Peyer's patch (tissue), 4 donors: ENCODE data around the gene HTT. TPM values are rescaled to one million over a fixed set of nuclear protein-coding genes. Genes with fewer than 3 reads are reported as not detected.

Source experiments
- DNase-seq, 3 donors: peaks; one replicate each; pipeline ENCODE4 v3.0.0-alpha.2; 2017 to 2019
- H3K27ac ChIP-seq, 4 donors: fragments of 200-600 bp; sonication (generic); one replicate each; pipeline ENCODE4 v1.5.1; 2016 to 2019
- H3K27me3 ChIP-seq, 2 donors: fragments of 200-600 bp; sonication (generic); one replicate each; pipeline ENCODE4 v1.5.1; 2019
- H3K36me3 ChIP-seq, 3 donors: fragments of 200-600 bp; sonication (generic); one replicate each; pipeline ENCODE4 v1.5.1; 2016 to 2019
- H3K4me1 ChIP-seq, 4 donors: fragments of 200-600 bp; sonication (generic); one replicate each; pipeline ENCODE4 v1.5.1; 2016 to 2019
- H3K4me3 ChIP-seq, 4 donors: fragments of 200-600 bp; sonication (generic); 1 replicate in 3 of 4; 2 replicates in 1 of 4; pipeline ENCODE4 v1.5.1; 2016 to 2019; ENCODE audit warnings: mild to moderate bottlenecking in 1 of 4
- H3K9me3 ChIP-seq, 4 donors: fragments of 200-600 bp; sonication (generic); one replicate each; pipeline ENCODE4 v1.5.1; 2016 to 2019; ENCODE audit warnings: mild to moderate bottlenecking in 1 of 4
- POLR2A ChIP-seq, 2 donors: fragments of 450-650 bp; IDR thresholded peaks; one replicate each; pipeline ENCODE4 v1.5.1; 2017; ENCODE audit warnings: antibody characterized with exemption in 2 of 2, mild to moderate bottlenecking in 2 of 2, moderate library complexity in 2 of 2
- total RNA-seq, 4 donors: library from RNA; depleted of rRNA; stranded (reverse); fragments of >200 nt; gene quantifications; one replicate each; pipeline ENCODE4 v1.1.0, GENCODE V29; 2016
- TF ChIP-seq, protein P1 (sequence below), 6 experiments: fragments of 450-650 bp in 4 of 6; fragments of 200-600 bp in 2 of 6; sonication (generic) in 1 of 6; IDR thresholded peaks; one replicate each; pipeline ENCODE4 v1.5.1; 2017 to 2019; ENCODE audit warnings: antibody characterized with exemption in 6 of 6, mild to moderate bottlenecking in 3 of 6, moderate library complexity in 1 of 6

HTT gene
- total RNA-seq, 4 donors from 2014 or later, result 62.3 to 133 (median 113) TPM

DNA sequence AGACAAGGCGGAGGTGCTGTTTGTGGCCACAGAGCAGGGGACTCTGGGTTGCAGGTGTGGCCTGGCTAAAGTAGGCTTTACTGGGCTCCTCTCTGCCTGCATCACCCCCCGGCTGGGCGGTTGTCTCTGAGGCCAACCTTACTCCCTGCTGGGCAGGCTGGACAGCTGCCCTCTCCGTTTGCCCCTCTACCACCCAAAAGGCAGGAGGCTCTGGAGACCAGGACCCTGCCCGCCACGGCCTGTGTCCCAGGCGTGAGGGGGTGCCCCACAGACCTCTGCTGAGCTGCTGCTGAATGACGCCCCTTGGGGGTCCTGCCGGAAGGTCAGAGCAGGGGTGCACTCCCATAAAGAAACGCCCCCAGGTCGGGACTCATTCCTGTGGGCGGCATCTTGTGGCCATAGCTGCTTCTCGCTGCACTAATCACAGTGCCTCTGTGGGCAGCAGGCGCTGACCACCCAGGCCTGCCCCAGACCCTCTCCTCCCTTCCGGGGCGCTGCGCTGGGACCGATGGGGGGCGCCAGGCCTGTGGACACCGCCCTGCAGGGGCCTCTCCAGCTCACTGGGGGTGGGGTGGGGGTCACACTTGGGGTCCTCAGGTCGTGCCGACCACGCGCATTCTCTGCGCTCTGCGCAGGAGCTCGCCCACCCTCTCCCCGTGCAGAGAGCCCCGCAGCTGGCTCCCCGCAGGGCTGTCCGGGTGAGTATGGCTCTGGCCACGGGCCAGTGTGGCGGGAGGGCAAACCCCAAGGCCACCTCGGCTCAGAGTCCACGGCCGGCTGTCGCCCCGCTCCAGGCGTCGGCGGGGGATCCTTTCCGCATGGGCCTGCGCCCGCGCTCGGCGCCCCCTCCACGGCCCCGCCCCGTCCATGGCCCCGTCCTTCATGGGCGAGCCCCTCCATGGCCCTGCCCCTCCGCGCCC, 1.1 kb upstream of the HTT start:
- H3K4me1 ChIP-seq, result peaks cover 0 to 22% (median 11%) of the 10 kb centered on the region in 4 donors

DNA sequence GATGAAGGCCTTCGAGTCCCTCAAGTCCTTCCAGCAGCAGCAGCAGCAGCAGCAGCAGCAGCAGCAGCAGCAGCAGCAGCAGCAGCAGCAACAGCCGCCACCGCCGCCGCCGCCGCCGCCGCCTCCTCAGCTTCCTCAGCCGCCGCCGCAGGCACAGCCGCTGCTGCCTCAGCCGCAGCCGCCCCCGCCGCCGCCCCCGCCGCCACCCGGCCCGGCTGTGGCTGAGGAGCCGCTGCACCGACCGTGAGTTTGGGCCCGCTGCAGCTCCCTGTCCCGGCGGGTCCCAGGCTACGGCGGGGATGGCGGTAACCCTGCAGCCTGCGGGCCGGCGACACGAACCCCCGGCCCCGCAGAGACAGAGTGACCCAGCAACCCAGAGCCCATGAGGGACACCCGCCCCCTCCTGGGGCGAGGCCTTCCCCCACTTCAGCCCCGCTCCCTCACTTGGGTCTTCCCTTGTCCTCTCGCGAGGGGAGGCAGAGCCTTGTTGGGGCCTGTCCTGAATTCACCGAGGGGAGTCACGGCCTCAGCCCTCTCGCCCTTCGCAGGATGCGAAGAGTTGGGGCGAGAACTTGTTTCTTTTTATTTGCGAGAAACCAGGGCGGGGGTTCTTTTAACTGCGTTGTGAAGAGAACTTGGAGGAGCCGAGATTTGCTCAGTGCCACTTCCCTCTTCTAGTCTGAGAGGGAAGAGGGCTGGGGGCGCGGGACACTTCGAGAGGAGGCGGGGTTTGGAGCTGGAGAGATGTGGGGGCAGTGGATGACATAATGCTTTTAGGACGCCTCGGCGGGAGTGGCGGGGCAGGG, 568 bp downstream of the HTT start:
- TF ChIP-seq POLR2A (IDR thresholded peaks at IDR 0.05), result peak in 1 of 2 donors; percentile 32
- TF ChIP-seq, protein P1, sequence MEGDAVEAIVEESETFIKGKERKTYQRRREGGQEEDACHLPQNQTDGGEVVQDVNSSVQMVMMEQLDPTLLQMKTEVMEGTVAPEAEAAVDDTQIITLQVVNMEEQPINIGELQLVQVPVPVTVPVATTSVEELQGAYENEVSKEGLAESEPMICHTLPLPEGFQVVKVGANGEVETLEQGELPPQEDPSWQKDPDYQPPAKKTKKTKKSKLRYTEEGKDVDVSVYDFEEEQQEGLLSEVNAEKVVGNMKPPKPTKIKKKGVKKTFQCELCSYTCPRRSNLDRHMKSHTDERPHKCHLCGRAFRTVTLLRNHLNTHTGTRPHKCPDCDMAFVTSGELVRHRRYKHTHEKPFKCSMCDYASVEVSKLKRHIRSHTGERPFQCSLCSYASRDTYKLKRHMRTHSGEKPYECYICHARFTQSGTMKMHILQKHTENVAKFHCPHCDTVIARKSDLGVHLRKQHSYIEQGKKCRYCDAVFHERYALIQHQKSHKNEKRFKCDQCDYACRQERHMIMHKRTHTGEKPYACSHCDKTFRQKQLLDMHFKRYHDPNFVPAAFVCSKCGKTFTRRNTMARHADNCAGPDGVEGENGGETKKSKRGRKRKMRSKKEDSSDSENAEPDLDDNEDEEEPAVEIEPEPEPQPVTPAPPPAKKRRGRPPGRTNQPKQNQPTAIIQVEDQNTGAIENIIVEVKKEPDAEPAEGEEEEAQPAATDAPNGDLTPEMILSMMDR (IDR thresholded peaks at IDR 0.05), result no peak
- Histone ChIP-seq H3K4me3 (peak overlapping the region; percentile 74 to 95 (median 86)), H3K4me1 (peaks cover 0 to 25% (median 13%) of the 10 kb centered on the region in 4 donors), H3K9me3 (no peaks in the 10 kb centered on the region), H3K27me3 (no peaks in the 10 kb centered on the region), H3K27ac (peak overlapping the region; percentile 89 to 98 (median 92)), H3K36me3 (no peaks in the 10 kb centered on the region)
- peak; percentile 64 to 76 (median 71) for DNase-seq

More for the DNA sequence above, 1.1 kb upstream of the HTT start:
- peak in 1 of 3 donors; percentile 52 for DNase-seq
- TF ChIP-seq, protein P1 (IDR thresholded peaks at IDR 0.05), result peak in 1 of 6 experiments; percentile 10
- TF ChIP-seq POLR2A (IDR thresholded peaks at IDR 0.05), result peak; percentile 46 to 49
- Histone ChIP-seq H3K4me3 (peak overlapping the region; percentile 74 to 95 (median 86)), H3K27me3 (no peaks in the 10 kb centered on the region), H3K36me3 (no peaks in the 10 kb centered on the region), H3K9me3 (no peaks in the 10 kb centered on the region), H3K27ac (peak overlapping the region; percentile 73 to 98 (median 88))

DNA sequence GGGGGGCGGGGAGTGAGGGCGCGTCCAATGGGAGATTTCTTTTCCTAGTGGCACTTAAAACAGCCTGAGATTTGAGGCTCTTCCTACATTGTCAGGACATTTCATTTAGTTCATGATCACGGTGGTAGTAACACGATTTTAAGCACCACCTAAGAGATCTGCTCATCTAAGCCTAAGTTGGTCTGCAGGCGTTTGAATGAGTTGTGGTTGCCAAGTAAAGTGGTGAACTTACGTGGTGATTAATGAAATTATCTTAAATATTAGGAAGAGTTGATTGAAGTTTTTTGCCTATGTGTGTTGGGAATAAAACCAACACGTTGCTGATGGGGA, 1.1 kb downstream of the HTT start:
- Histone ChIP-seq H3K27ac (peak overlapping the region; percentile 89 to 98 (median 92)), H3K36me3 (no peaks in the 10 kb centered on the region), H3K4me3 (peak overlapping the region; percentile 74 to 95 (median 86)), H3K4me1 (peaks cover 0 to 25% (median 13%) of the 10 kb centered on the region in 4 donors), H3K9me3 (no peaks in the 10 kb centered on the region), H3K27me3 (no peaks in the 10 kb centered on the region)
- no peak for DNase-seq
- TF ChIP-seq POLR2A (IDR thresholded peaks at IDR 0.05), result no peak
- TF ChIP-seq, protein P1 (IDR thresholded peaks at IDR 0.05), result no peak

DNA sequence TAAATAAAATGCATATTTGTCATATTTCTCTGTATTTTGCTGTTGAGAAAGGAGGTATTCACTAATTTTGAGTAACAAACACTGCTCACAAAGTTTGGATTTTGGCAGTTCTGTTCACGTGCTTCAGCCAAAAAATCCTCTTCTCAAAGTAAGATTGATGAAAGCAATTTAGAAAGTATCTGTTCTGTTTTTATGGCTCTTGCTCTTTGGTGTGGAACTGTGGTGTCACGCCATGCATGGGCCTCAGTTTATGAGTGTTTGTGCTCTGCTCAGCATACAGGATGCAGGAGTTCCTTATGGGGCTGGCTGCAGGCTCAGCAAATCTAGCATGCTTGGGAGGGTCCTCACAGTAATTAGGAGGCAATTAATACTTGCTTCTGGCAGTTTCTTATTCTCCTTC, 3.3 kb downstream of the HTT start:
- TF ChIP-seq, protein P1 (IDR thresholded peaks at IDR 0.05), result no peak
- no peak for TF ChIP-seq POLR2A (IDR thresholded peaks at IDR 0.05)
- DNase-seq, result peak in 2 of 3 donors; percentile 62 to 65
- peaks cover 0 to 25% (median 13%) of the 10 kb centered on the region in 4 donors for H3K4me1 ChIP-seq
- no peaks in the 10 kb centered on the region for H3K27me3 ChIP-seq
- H3K4me3 ChIP-seq, result no peak overlapping the region
- H3K9me3 ChIP-seq, result no peaks in the 10 kb centered on the region
- H3K27ac ChIP-seq, result peak overlapping the region in 1 of 4 donors; percentile 52
- no peaks in the 10 kb centered on the region for H3K36me3 ChIP-seq

DNA sequence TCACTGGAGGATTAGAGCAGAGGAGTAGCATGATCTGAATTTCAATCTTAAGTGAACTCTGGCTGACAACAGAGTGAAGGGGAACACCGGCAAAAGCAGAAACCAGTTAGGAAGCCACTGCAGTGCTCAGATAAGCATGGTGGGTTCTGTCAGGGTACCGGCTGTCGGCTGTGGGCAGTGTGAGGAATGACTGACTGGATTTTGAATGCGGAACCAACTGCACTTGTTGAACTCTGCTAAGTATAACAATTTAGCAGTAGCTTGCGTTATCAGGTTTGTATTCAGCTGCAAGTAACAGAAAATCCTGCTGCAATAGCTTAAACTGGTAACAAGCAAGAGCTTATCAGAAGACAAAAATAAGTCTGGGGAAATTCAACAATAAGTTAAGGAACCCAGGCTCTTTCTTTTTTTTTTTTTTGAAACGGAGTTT, 5.2 kb downstream of the HTT start:
- DNase-seq, result peak in 1 of 3 donors; percentile 44
- H3K36me3 ChIP-seq, result no peaks in the 10 kb centered on the region
- no peaks in the 10 kb centered on the region for H3K27me3 ChIP-seq
- H3K4me1 ChIP-seq, result peaks cover 0 to 17% (median 10%) of the 10 kb centered on the region in 4 donors
- peak overlapping the region in 1 of 4 donors; percentile 10 for H3K27ac ChIP-seq
- no peaks in the 10 kb centered on the region for H3K9me3 ChIP-seq
- TF ChIP-seq, protein P1 (IDR thresholded peaks at IDR 0.05), result no peak
- TF ChIP-seq POLR2A (IDR thresholded peaks at IDR 0.05), result no peak
- H3K4me3 ChIP-seq, result no peak overlapping the region
